Hepatocyte (in vitro differentiated cells): Measurements from ENCODE around the gene CDC42BPB.

Experiments
- EZH2 ChIP-seq: fragments of 200-600 bp; sonication (generic); IDR thresholded peaks from 2 replicates; pipeline ENCODE4 v1.6.1; 2016; ENCODE audit warnings: antibody characterized with exemption, mild to moderate bottlenecking, borderline replicate concordance
- EZH2phosphoT487 ChIP-seq: fragments of 200-600 bp; sonication (generic); IDR thresholded peaks from one replicate; pipeline ENCODE4 v1.6.1; 2018; ENCODE audit warnings: antibody characterized with exemption, mild to moderate bottlenecking, low read depth, moderate library complexity; ENCODE audit not compliant: unreplicated experiment, severe bottlenecking
- TF ChIP-seq, protein P1 (sequence below): fragments of 200-600 bp; sonication (generic); IDR thresholded peaks from 2 replicates; pipeline ENCODE4 v1.5.1; 2016; ENCODE audit warnings: antibody characterized with exemption, mild to moderate bottlenecking; ENCODE audit not compliant: poor library complexity

DNA sequence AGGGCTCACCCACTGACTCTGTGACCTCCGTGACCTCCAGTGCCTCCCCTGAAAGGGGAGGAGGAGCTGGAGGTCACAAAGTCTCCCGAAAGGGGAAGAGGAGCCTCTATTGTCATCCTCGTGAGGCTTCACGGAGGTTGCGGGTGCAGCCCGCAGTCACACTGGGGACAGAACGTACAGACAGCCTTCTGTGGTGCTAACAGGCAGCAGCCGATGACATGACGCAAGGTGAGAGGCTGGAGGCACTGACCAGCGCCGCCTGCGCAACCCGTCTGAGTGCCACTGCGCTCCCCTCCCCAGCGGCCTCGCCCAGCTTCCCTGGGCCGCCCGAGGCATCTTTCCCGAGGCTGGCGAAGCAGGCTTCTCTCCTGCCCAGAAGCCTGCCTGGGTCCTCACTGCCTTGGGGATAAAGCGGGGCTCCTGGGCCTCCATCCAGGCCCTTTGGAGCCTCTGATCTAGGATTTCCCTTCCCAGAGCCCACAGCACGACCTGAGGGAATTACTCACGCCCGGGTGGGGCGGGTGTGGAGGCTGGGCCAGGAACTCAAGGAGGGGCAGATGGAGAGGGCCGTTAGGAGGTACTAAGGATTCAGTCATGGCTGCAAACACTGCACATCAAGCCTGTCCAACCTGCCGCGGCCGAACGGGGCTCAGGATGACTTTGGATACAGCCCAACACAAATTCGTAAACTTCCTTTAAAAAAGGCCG, 14.3 kb upstream of the CDC42BPB start:
- TF ChIP-seq, protein P1, sequence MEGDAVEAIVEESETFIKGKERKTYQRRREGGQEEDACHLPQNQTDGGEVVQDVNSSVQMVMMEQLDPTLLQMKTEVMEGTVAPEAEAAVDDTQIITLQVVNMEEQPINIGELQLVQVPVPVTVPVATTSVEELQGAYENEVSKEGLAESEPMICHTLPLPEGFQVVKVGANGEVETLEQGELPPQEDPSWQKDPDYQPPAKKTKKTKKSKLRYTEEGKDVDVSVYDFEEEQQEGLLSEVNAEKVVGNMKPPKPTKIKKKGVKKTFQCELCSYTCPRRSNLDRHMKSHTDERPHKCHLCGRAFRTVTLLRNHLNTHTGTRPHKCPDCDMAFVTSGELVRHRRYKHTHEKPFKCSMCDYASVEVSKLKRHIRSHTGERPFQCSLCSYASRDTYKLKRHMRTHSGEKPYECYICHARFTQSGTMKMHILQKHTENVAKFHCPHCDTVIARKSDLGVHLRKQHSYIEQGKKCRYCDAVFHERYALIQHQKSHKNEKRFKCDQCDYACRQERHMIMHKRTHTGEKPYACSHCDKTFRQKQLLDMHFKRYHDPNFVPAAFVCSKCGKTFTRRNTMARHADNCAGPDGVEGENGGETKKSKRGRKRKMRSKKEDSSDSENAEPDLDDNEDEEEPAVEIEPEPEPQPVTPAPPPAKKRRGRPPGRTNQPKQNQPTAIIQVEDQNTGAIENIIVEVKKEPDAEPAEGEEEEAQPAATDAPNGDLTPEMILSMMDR, result no peak
- TF ChIP-seq EZH2, result no peak
- no peak for TF ChIP-seq EZH2phosphoT487
